ENCODE data around the gene TPSG1.

Gene TPSG1

DNA sequence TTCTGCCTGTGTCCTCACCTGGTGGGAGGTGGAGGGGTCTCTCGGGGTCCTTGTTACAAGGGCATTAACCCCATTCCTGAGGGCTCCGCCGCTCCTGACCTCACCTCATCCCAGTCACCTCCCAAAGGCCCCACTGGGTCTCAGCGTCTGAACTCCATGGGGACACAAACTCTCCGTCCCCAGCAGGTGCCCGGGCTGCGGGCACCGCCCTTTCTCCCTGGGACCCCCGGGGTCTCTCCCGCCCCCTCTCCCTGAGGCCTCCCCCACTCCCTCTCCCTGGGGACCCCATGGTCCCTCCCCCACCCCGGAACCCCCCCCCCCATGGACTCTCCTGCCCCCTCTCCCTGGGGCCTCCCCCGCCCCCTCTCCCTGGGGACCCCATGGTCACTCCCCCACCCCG, 47.3 kb downstream of the TPSG1 start:
- Histone ChIP-seq H3K27me3 (ENCODE audit: insufficient read depth, low read length, poor library complexity) (no peaks in the 10 kb centered on the region), H4K20me1 (ENCODE audit: insufficient read depth, low read length) (peaks cover 6% of the 10 kb centered on the region; the same call in 1 of the 2 replicates), H3K9ac (ENCODE audit: low read depth, low read length) (no peak overlapping the region), H3K9me3 (ENCODE audit: insufficient read depth, low read length, severe bottlenecking) (no peaks in the 10 kb centered on the region), H2AFZ (ENCODE audit: low read depth, low read length) (no peak overlapping the region), H3K79me2 (ENCODE audit: insufficient read depth, low read length) (no peaks in the 10 kb centered on the region), H3K27ac (ENCODE audit: low read length) (no peak overlapping the region), H3K4me3 (ENCODE audit: low read depth in 1 of 2, low read length in 2 of 2) (no peak overlapping the region), H3K4me2 (ENCODE audit: insufficient read depth, low read length) (no peak overlapping the region), H3K36me3 (ENCODE audit: insufficient read depth, low read length) (no peaks in the 10 kb centered on the region), H3K4me1 (ENCODE audit: insufficient read depth, low read length) (no peaks in the 10 kb centered on the region)
- ATAC-seq (ENCODE audit: insufficient read depth, low read depth) (no peak), DNase-seq (no peak)
- no peak for TF ChIP-seq EZH2 (IDR thresholded peaks at IDR 0.05; ENCODE audit: borderline replicate concordance, low read depth, low read length, severe bottlenecking)
- TF ChIP-seq, protein P1, sequence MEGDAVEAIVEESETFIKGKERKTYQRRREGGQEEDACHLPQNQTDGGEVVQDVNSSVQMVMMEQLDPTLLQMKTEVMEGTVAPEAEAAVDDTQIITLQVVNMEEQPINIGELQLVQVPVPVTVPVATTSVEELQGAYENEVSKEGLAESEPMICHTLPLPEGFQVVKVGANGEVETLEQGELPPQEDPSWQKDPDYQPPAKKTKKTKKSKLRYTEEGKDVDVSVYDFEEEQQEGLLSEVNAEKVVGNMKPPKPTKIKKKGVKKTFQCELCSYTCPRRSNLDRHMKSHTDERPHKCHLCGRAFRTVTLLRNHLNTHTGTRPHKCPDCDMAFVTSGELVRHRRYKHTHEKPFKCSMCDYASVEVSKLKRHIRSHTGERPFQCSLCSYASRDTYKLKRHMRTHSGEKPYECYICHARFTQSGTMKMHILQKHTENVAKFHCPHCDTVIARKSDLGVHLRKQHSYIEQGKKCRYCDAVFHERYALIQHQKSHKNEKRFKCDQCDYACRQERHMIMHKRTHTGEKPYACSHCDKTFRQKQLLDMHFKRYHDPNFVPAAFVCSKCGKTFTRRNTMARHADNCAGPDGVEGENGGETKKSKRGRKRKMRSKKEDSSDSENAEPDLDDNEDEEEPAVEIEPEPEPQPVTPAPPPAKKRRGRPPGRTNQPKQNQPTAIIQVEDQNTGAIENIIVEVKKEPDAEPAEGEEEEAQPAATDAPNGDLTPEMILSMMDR (IDR thresholded peaks at IDR 0.05; ENCODE audit: borderline replicate concordance, extremely low read depth, low read length, poor library complexity, severe bottlenecking) = no peak

DNA sequence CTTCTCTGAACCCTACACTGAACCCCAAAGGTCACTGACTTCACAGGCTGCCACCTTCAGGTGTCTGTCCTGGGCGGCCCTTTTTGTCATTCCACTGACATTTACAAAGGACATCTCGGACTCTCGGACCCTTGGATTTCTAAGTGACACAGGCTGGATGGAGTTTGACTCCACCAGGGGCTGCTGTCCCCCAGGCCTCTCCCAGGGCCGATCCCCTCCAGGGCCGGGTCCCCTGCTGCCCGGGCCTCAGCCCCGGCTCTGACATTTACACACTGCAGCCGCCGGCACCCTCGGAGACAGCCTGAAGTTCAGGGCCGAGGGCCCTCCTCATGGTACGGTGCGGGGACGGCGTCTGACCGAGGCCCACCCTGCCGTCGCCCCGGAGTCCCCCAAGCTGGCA, 48.0 kb downstream of the TPSG1 start:
- H3K79me2 ChIP-seq (ENCODE audit: insufficient read depth, low read length) = no peaks in the 10 kb centered on the region
- H3K27ac ChIP-seq (ENCODE audit: low read length) = no peak overlapping the region
- DNase-seq = no peak
- H3K9ac ChIP-seq (ENCODE audit: low read depth, low read length) = no peak overlapping the region
- H3K4me3 ChIP-seq (ENCODE audit: low read depth in 1 of 2, low read length in 2 of 2) = no peak overlapping the region
- no peaks in the 10 kb centered on the region for H3K27me3 ChIP-seq (ENCODE audit: insufficient read depth, low read length, poor library complexity)
- H2AFZ ChIP-seq (ENCODE audit: low read depth, low read length) = no peak overlapping the region
- H3K36me3 ChIP-seq (ENCODE audit: insufficient read depth, low read length) = no peaks in the 10 kb centered on the region
- TF ChIP-seq, protein P1 (IDR thresholded peaks at IDR 0.05; ENCODE audit: borderline replicate concordance, extremely low read depth, low read length, poor library complexity, severe bottlenecking) = no peak
- no peak for TF ChIP-seq EZH2 (IDR thresholded peaks at IDR 0.05; ENCODE audit: borderline replicate concordance, low read depth, low read length, severe bottlenecking)
- H3K4me2 ChIP-seq (ENCODE audit: insufficient read depth, low read length) = no peak overlapping the region
- no peaks in the 10 kb centered on the region for H3K4me1 ChIP-seq (ENCODE audit: insufficient read depth, low read length)
- no peak for ATAC-seq (ENCODE audit: insufficient read depth, low read depth)
- H3K9me3 ChIP-seq (ENCODE audit: insufficient read depth, low read length, severe bottlenecking) = no peaks in the 10 kb centered on the region
- peaks cover 6% of the 10 kb centered on the region; the same call in 1 of the 2 replicates for H4K20me1 ChIP-seq (ENCODE audit: insufficient read depth, low read length)

DNA sequence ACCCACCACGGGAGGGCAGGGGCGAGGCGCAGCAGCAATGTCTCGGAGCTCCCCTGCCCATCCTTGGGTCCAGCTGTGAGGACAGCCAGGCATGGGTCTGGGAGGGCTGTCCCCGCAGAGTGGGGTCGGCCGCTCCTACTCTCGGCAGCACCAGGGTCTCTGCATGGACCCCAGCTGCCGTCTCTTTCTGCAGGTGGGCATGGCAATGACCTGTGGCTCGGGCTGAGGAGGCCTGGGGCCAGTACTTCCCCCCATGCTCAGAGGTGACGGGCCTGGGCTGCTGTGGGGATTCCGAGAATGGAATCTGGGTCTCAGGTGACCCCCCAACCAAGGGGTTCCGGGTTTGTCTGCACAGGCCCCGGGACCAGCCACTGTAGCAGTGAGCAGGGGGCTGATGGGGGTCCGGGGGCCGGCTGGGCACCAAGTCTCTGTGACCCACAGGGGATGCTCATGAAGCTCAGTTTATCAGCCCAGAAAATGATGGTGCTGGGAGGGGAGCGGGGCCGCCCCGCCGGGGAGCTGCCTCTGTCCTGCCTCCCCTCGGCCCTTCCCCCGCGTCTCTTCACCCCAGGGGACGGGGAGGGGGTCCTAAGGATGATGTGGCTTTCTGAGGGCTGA, 48.7 kb downstream of the TPSG1 start:
- Histone ChIP-seq H3K9ac (ENCODE audit: low read depth, low read length) (no peak overlapping the region), H3K79me2 (ENCODE audit: insufficient read depth, low read length) (no peaks in the 10 kb centered on the region), H3K4me3 (ENCODE audit: low read depth in 1 of 2, low read length in 2 of 2) (no peak overlapping the region), H2AFZ (ENCODE audit: low read depth, low read length) (no peak overlapping the region), H3K4me1 (ENCODE audit: insufficient read depth, low read length) (no peaks in the 10 kb centered on the region), H3K27me3 (ENCODE audit: insufficient read depth, low read length, poor library complexity) (no peaks in the 10 kb centered on the region), H3K4me2 (ENCODE audit: insufficient read depth, low read length) (no peak overlapping the region), H3K36me3 (ENCODE audit: insufficient read depth, low read length) (no peaks in the 10 kb centered on the region), H3K27ac (ENCODE audit: low read length) (no peak overlapping the region), H4K20me1 (ENCODE audit: insufficient read depth, low read length) (peaks cover 6% of the 10 kb centered on the region; the same call in 1 of the 2 replicates), H3K9me3 (ENCODE audit: insufficient read depth, low read length, severe bottlenecking) (no peaks in the 10 kb centered on the region)
- no peak for ATAC-seq (ENCODE audit: insufficient read depth, low read depth)
- TF ChIP-seq EZH2 (IDR thresholded peaks at IDR 0.05; ENCODE audit: borderline replicate concordance, low read depth, low read length, severe bottlenecking) = no peak
- TF ChIP-seq, protein P1 (IDR thresholded peaks at IDR 0.05; ENCODE audit: borderline replicate concordance, extremely low read depth, low read length, poor library complexity, severe bottlenecking) = no peak
- DNase-seq = no peak
